ENCODE data around the gene CRIP1. TPM values are rescaled to one million over a fixed set of nuclear protein-coding genes. Genes with fewer than 3 reads are reported as not detected.

The CRIP1 gene
- total RNA-seq, 1 donor from 2014 or later: 7.0 TPM

DNA sequence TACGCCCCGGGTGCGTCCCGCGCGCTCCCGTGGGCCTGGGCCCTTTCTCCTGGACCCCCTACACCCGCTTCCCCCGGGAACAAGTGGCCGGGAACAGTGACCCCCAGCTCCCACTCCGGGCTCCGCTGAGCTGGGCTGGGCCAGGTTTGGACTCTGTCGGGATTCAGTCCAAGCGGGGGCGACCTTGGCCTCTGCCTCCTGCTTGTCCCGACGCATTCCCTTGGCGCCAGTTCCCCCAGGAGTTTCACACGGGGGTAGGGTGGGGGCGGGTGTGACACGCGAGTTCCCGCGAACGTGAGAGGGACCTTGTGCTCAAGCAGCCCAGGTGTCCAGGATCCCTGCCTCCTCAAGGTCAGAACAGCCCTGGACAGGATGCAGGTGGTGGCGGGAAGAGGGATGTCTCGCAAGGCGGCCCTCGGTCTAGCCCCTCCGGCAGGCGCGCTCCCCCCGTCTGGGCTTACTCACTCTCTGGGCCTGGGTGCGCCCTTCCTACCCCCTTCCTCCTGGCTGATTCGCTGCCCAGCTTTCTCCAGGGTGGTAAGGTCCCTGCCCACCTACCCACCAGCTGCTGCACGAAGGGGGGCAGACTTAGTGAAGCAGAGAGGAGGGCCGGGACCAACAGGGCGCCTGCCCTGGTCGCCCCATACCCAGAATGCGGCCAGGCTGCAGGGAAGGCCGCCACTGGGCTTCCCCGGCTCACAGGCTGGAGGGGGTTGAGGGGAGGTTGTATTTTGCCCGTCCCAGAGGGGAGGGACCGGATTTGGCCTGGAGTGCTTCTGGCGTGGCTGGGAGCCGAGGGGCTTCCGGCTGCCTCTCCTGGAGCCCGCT, 11.2 kb upstream of the CRIP1 start:
- H3K4me3 ChIP-seq (ENCODE audit: low read depth, low read length): peak overlapping the region; percentile 80
- TF ChIP-seq, protein P1, sequence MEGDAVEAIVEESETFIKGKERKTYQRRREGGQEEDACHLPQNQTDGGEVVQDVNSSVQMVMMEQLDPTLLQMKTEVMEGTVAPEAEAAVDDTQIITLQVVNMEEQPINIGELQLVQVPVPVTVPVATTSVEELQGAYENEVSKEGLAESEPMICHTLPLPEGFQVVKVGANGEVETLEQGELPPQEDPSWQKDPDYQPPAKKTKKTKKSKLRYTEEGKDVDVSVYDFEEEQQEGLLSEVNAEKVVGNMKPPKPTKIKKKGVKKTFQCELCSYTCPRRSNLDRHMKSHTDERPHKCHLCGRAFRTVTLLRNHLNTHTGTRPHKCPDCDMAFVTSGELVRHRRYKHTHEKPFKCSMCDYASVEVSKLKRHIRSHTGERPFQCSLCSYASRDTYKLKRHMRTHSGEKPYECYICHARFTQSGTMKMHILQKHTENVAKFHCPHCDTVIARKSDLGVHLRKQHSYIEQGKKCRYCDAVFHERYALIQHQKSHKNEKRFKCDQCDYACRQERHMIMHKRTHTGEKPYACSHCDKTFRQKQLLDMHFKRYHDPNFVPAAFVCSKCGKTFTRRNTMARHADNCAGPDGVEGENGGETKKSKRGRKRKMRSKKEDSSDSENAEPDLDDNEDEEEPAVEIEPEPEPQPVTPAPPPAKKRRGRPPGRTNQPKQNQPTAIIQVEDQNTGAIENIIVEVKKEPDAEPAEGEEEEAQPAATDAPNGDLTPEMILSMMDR (conservative IDR thresholded peaks at IDR 0.05; ENCODE audit: low read depth, low read length): no peak
- DNase-seq (ENCODE audit: low read depth): no peak

DNA sequence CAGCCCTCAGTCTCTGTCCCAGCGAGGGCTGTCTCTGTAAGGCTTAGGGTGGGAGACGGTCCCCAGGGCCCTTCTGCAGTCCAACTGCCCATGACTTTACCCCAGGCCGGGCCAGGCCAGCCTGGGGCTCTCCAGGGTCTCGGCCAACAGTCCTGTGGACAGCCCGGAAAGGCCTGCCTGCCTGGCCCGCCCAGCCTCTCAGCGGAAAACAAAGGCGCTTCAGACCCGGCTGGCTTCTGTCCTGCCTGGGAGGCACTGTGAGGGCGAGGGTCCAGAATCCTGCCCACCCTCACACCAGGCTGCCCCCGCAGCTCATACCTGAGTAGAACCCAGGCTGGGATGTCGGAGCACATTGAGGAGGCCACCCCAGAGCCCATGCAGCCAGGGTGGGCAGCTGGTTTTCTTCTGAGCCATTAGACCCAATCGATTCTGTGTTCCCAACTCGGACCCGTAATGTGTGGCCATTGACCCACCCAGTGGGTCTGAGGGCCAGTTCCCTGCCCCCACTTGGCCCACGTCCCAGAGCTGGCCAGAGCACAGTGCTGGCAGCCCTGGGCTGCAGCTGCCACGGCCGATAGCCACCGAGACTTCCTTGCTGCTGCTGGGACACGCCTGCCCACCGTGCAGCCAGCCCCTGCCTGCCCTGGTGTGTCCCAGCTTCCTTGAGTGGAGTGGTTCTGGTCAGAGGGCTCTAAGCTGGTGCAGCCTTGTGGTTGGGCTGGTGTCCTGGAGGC, 10.4 kb upstream of the CRIP1 start:
- peak overlapping the region; percentile 80 for H3K4me3 ChIP-seq (ENCODE audit: low read depth, low read length)

DNA sequence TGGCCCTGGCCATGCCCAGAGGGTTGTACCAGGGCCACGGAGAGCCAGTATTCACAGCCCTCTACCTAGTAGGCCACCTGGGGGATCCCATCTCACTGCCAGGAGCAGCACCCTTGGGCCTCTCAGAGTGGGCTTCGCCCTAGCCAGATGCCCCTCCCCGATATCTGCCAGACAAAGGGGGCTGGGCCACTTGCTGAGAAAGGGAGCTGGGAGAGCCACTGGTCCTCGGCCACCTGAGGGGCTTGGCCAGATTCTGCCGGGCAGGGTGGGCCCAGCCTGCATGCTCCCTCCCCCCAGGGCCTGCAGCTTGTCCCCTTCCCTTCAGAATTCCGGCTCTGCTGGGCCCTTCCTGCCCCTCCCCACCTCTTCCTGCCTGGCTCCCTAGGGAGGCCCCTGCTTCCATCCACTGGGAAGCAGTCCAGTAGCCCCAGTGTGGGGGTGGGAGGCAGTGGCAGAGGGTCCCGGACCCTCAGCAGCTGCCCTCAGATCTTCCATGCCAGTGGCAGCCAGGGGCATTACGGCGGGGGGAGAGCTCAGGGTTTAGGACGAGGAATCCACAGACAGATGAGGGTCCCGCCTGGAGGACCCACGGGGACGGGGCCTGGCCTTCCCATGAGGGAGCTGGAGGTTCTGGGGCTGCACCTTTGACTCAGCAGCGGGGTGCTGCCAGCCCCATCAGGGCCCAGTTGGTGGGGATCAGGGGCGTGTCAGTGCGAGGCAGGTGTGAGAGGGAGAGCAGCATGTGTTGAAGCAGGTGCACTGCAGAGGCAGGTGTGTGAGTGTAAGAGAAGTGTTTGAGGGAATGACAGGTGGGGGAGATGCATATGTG, 9.6 kb upstream of the CRIP1 start:
- no peak for DNase-seq (ENCODE audit: low read depth)
- H3K4me3 ChIP-seq (ENCODE audit: low read depth, low read length): peak overlapping the region; percentile 80
- TF ChIP-seq, protein P1 (conservative IDR thresholded peaks at IDR 0.05; ENCODE audit: low read depth, low read length): no peak

More for the DNA sequence above, 10.4 kb upstream of the CRIP1 start:
- DNase-seq (ENCODE audit: low read depth): no peak
- TF ChIP-seq, protein P1 (conservative IDR thresholded peaks at IDR 0.05; ENCODE audit: low read depth, low read length): no peak

DNA sequence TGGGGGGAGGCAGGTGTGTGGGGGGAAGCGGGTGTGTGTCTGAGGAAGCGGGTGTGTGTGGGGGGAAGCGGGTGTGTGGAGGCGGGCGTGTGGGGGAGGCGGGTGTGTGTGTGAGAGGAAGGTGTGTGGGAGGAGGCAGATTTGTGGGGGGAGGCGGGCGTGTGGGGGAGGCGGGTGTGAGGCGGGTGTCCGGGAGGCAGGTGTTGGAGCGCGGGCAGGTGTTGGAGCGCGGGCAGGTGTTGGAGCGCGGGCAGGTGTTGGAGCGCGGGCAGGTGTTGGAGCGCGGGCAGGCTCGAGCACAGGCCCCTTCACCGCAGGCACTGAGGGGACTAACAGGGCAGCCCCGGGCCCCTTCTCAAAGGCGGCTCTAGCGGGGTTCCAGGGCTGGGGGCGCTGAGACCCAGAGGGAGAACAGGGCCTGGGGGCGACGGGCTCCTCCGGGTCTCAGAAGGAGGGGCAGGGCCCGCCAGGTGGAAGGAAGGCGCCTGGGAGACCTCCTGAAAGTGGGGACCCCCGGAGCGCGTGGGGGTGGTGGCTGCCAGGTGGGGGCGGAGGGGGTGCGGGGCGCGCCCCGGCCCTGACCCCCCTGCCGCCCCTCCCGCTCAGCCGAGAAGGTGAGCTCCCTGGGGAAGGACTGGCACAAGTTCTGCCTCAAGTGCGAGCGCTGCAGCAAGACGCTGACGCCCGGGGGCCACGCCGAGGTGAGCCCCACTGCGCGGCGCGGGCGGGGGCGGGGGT, 8.9 kb upstream of the CRIP1 start:
- no peak overlapping the region for H3K4me3 ChIP-seq (ENCODE audit: low read depth, low read length)
- TF ChIP-seq, protein P1 (conservative IDR thresholded peaks at IDR 0.05; ENCODE audit: low read depth, low read length): no peak
- DNase-seq (ENCODE audit: low read depth): no peak

DNA sequence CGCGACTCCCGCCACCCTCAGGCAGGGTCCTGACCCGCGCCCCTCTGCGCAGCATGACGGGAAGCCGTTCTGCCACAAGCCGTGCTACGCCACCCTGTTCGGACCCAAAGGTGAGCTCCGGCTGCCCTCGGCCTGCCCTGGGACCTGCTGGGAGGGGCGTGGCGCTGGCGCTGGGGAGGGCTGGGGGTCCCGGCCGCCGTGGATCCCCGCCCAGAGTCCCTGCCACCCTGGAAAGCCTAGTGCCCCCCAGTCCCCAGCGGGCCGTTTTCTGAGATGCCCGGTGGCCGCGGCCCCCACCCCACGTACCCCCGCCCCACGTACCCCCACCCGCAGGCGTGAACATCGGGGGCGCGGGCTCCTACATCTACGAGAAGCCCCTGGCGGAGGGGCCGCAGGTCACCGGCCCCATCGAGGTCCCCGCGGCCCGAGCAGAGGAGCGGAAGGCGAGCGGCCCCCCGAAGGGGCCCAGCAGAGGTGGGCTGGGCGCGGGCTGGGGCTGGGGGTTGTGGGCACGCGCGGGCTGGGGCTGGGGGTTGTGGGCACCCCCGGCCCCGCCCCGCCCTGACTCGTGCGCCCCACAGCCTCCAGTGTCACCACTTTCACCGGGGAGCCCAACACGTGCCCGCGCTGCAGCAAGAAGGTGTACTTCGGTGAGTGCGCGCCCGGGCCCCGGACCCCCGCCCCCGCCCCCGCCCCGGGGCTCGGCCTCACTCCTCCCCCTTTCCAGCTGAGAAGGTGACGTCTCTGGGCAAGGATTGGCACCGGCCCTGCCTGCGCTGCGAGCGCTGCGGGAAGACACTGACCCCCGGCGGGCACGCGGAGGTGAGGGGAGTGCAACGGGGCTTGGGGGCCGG, 8.1 kb upstream of the CRIP1 start:
- TF ChIP-seq, protein P1 (conservative IDR thresholded peaks at IDR 0.05; ENCODE audit: low read depth, low read length): no peak
- no peak for DNase-seq (ENCODE audit: low read depth)
- no peak overlapping the region for H3K4me3 ChIP-seq (ENCODE audit: low read depth, low read length)

Data from epithelial cell of proximal tubule (primary cell).